Mammary microvascular endothelial cell (primary cell): Measurements from ENCODE around the gene MAGEE2. TPM values are rescaled to one million over a fixed set of nuclear protein-coding genes. Genes with fewer than 3 reads are reported as not detected.

Source experiments
- total RNA-seq: library from RNA; depleted of rRNA; stranded (reverse); fragments of >200 nt; gene quantifications from 2 replicates; pipeline ENCODE4 v1.2.3, GENCODE V29; 2015

Gene MAGEE2, protein sequence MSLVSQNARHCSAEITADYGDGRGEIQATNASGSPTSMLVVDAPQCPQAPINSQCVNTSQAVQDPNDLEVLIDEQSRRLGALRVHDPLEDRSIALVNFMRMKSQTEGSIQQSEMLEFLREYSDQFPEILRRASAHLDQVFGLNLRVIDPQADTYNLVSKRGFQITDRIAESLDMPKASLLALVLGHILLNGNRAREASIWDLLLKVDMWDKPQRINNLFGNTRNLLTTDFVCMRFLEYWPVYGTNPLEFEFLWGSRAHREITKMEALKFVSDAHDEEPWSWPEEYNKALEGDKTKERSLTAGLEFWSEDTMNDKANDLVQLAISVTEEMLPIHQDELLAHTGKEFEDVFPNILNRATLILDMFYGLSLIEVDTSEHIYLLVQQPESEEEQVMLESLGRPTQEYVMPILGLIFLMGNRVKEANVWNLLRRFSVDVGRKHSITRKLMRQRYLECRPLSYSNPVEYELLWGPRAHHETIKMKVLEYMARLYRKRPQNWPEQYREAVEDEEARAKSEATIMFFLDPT
- total RNA-seq, result not detected in 2 replicates

DNA sequence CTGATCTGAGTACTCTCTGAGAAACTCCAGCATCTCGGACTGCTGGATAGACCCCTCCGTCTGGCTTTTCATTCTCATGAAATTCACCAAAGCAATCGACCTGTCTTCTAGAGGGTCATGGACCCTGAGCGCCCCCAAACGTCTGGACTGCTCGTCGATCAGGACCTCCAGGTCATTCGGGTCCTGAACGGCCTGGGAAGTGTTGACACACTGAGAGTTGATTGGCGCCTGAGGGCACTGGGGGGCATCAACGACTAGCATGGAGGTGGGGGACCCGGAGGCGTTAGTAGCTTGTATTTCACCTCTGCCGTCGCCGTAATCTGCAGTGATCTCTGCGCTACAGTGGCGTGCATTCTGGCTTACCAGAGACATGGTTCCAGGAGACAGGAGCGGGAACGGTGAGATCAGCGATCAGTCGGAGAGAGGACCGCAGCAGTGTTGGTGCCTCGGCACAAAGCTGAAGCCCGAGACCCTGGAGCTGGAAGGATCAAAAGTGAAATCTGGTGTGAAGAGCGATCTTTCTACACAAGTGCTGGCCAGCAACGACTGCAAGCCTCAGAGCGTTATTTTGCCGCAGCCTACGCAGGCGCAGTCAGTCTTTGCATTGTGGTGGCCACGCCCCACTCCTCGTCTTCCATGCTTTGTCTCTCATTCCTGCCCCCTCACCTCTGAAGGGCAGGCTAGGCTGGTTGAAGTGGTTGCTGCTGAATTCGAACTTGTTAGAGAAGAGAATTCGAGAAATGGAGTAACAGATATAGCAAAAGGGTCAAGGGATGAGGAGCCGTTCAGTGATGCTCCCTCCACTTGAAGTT is at the start of gene MAGEE2:
TSS of gene MAGEE2 (minus strand) at position 575 of the 812 bp plus-strand sequence. CDS start at position 372, 203 bp downstream.

